ENCODE data around the gene HECTD4. TPM values are rescaled to one million over a fixed set of nuclear protein-coding genes. Genes with fewer than 3 reads are reported as not detected.

The HECTD4 gene
- total RNA-seq, 1 experiment from 2014 or later = 24.6 TPM

DNA sequence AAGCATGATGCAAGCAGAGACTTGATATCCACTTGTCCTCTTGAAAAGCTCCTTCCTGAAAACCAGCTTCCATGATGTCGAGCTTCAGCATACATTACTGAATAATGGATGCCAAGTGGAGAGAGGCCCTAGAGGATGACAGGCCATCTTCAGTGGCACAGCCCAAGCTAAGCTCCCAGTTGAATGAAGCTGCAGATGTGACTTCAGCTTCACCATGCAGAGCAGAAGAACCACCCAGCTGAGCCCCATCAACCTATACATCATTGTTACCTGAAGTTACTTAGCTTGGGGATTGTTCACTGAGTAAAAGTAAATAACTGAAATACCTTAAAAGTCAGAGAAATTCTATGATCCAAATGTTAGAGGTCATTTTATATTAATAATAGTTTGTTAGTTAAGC is 93.6 kb downstream of the HECTD4 start:
- ATAC-seq = no peak
- intact Hi-C loops (cut with micrococcal nuclease) = no loop called here

DNA sequence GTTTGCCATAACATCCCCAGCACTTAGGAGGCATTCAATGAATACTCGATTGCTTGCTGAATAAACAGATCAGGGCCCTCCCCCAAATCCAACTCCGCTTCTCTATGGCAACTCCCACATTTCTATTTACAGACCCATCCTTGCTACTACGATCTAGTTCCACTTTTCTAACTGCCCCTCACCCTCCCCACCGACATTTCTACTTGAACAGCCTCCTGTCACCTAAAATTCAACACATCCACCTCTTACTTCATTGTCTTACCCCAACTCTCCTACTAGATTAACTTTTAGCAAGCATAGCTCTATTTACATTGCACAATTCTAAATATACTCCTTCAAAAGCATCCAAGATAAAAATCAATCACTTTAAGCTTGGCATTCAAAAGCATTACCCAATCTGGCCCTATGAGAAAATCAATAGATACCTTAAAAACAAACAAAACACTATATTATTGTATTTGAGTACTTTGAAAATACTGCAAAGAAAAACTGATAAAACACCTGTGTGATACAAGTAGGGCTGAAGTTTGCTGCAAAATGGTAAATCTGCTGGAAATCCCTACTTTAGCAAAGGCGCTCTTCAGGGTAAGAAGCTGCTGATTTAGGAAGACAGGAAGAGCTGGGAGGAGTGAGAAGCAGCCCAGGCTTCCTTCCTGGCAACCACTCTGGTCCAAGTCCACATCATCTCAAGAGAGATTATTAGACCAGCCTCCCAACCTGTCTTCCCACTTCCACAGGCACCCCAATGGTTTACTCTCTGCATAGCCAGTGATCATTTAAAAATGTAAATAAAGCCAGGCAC is 96.4 kb downstream of the HECTD4 start:
- no peak overlapping the region for H3K4me2 ChIP-seq (ENCODE audit: low read length)
- TF ChIP-seq EZH2phosphoT487 (IDR thresholded peaks at IDR 0.05; ENCODE audit: borderline replicate concordance, low read length) = no peak
- no peak for TF ChIP-seq EZH2 (IDR thresholded peaks at IDR 0.05; ENCODE audit: low read length, unreplicated experiment)
- TF ChIP-seq CTCF (conservative IDR thresholded peaks at IDR 0.05; ENCODE audit: low read depth, low read length) = no peak
- H3K4me1 ChIP-seq (ENCODE audit: insufficient read depth, low read length) = no peaks in the 10 kb centered on the region
- DNase-seq (no peak), ATAC-seq (no peak)
- ChIA-PET POLR2A (ENCODE audit: unreplicated experiment) (no interaction called here), CTCF (no interaction called here)
- H3K9me3 ChIP-seq (ENCODE audit: low read length) = peaks cover 9% of the 10 kb centered on the region; the same call in 1 of the 2 replicates
- peaks cover 13% of the 10 kb centered on the region; the same call in 1 of the 2 replicates for H3K36me3 ChIP-seq (ENCODE audit: low read depth, low read length)
- H3K9me2 ChIP-seq (replicated peaks; ENCODE audit: low read length) = no peaks in the 10 kb centered on the region
- H4K20me1 ChIP-seq (ENCODE audit: low read length) = no peaks in the 10 kb centered on the region
- H3K79me2 ChIP-seq (ENCODE audit: low read length) = no peaks in the 10 kb centered on the region
- H3K27me3 ChIP-seq (ENCODE audit: low read length) = no peaks in the 10 kb centered on the region
- H3K4me3 ChIP-seq (ENCODE audit: low read length) = no peak overlapping the region
- no peak overlapping the region for H3K9ac ChIP-seq (ENCODE audit: low read length)
- no peak overlapping the region for H2AFZ ChIP-seq (ENCODE audit: low read length)
- intact Hi-C loops (cut with micrococcal nuclease) = no loop called here
- no peak overlapping the region for H3K27ac ChIP-seq (ENCODE audit: low read length)
- BruUV-seq (replicated peaks) = no TSS peak
- no peaks in the 10 kb centered on the region for H3F3A ChIP-seq (ENCODE audit: low read length, unreplicated experiment)

More for the DNA sequence above, 93.6 kb downstream of the HECTD4 start:
- Histone ChIP-seq H3K4me1 (ENCODE audit: insufficient read depth, low read length) (no peaks in the 10 kb centered on the region), H3K36me3 (ENCODE audit: low read depth, low read length) (peaks cover 13% of the 10 kb centered on the region; the same call in 1 of the 2 replicates), H3K9me2 (replicated peaks; ENCODE audit: low read length) (no peaks in the 10 kb centered on the region), H3K4me2 (ENCODE audit: low read length) (no peak overlapping the region), H3K9me3 (ENCODE audit: low read length) (peaks cover 9% of the 10 kb centered on the region; the same call in 1 of the 2 replicates), H3K27me3 (ENCODE audit: low read length) (no peaks in the 10 kb centered on the region), H3K4me3 (ENCODE audit: low read length) (no peak overlapping the region), H3F3A (ENCODE audit: low read length, unreplicated experiment) (no peaks in the 10 kb centered on the region), H4K20me1 (ENCODE audit: low read length) (no peaks in the 10 kb centered on the region), H3K27ac (ENCODE audit: low read length) (no peak overlapping the region), H3K79me2 (ENCODE audit: low read length) (no peaks in the 10 kb centered on the region), H2AFZ (ENCODE audit: low read length) (no peak overlapping the region), H3K9ac (ENCODE audit: low read length) (no peak overlapping the region)
- BruUV-seq (replicated peaks) = no TSS peak
- ChIA-PET POLR2A (ENCODE audit: unreplicated experiment) (interaction anchor here (0.6 kb wide), 1 partner anchor 75 kb away, joined by 3 read pairs; no protein-coding TSS in a partner anchor), CTCF (no interaction called here)
- no peak for DNase-seq
- TF ChIP-seq CTCF (conservative IDR thresholded peaks at IDR 0.05; ENCODE audit: low read depth, low read length) (no peak), EZH2phosphoT487 (IDR thresholded peaks at IDR 0.05; ENCODE audit: borderline replicate concordance, low read length) (no peak), EZH2 (IDR thresholded peaks at IDR 0.05; ENCODE audit: low read length, unreplicated experiment) (no peak)

- CTCF ChIA-PET = no interaction called here
- no peak overlapping the region for H3K27ac ChIP-seq (ENCODE audit: low read length)
- ATAC-seq = no peak
Observed at GRCh38 chr12:112283546-112283945, 98.7 kb downstream of the HECTD4 start.

More at GRCh38 chr12:112283546-112283945, 98.7 kb downstream of the HECTD4 start:
- Histone ChIP-seq H3K36me3 (ENCODE audit: low read depth, low read length) (peaks cover 3% of the 10 kb centered on the region; the same call in 1 of the 2 replicates), H3K4me2 (ENCODE audit: low read length) (no peak overlapping the region), H2AFZ (ENCODE audit: low read length) (no peak overlapping the region), H3K9me3 (ENCODE audit: low read length) (0 out of 2 replicates have a peak, but pooled peaks cover under 1% of the 10 kb centered on the region), H3K4me1 (ENCODE audit: insufficient read depth, low read length) (no peaks in the 10 kb centered on the region), H4K20me1 (ENCODE audit: low read length) (no peaks in the 10 kb centered on the region), H3K27me3 (ENCODE audit: low read length) (no peaks in the 10 kb centered on the region), H3K79me2 (ENCODE audit: low read length) (no peaks in the 10 kb centered on the region), H3K4me3 (ENCODE audit: low read length) (no peak overlapping the region), H3K9ac (ENCODE audit: low read length) (no peak overlapping the region), H3F3A (ENCODE audit: low read length, unreplicated experiment) (no peaks in the 10 kb centered on the region), H3K9me2 (replicated peaks; ENCODE audit: low read length) (no peaks in the 10 kb centered on the region)
- BruUV-seq (replicated peaks) = no TSS peak
- POLR2A ChIA-PET (ENCODE audit: unreplicated experiment) = no interaction called here
- TF ChIP-seq EZH2 (IDR thresholded peaks at IDR 0.05; ENCODE audit: low read length, unreplicated experiment) (no peak), EZH2phosphoT487 (IDR thresholded peaks at IDR 0.05; ENCODE audit: borderline replicate concordance, low read length) (no peak), CTCF (conservative IDR thresholded peaks at IDR 0.05; ENCODE audit: low read depth, low read length) (no peak)
- intact Hi-C loops (cut with micrococcal nuclease) = no loop called here
- DNase-seq = no peak

All from PC-3 (cell line).